COLO829 (cell line): ENCODE measurements around the gene SNUPN.

Experiments
- DNase-seq: peaks from one replicate; pipeline ENCODE4 v3.0.0; 2012; ENCODE audit warnings: low spot score

Gene SNUPN

DNA sequence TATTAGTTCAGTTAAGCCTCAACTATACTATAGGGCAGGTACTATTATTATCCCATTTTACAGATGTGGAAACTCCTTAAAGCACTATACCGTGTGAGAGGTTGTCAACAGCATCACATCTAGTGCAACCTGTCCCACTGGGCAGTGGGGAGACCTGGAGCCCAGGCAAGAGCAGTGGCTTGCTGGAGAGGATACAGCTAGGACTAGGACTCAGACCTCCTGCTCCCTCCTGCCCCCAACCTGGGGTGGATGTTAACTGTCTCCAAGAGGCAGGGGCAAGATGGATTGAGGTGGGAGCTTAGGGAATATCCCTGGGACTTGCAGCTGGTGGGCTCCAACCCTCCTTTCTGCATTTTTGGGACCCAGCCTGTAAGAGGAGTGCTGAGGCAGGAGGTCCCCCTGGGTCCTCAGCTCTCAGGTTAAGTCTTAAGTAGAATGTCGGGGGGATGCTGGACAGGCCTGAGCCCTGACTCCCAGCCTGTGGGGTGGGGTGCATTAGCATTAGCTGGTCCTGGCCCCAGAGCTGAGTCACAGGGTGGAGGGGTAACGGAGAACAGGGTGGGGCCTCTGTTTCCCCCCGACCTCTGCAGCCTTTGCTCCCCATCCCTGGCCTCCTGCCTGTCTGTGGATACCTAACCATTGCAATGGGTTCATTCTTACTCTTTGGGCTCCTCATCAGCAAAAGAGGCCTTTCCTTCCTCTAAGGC is 28.8 kb upstream of the SNUPN start:
- no peak for DNase-seq

DNA sequence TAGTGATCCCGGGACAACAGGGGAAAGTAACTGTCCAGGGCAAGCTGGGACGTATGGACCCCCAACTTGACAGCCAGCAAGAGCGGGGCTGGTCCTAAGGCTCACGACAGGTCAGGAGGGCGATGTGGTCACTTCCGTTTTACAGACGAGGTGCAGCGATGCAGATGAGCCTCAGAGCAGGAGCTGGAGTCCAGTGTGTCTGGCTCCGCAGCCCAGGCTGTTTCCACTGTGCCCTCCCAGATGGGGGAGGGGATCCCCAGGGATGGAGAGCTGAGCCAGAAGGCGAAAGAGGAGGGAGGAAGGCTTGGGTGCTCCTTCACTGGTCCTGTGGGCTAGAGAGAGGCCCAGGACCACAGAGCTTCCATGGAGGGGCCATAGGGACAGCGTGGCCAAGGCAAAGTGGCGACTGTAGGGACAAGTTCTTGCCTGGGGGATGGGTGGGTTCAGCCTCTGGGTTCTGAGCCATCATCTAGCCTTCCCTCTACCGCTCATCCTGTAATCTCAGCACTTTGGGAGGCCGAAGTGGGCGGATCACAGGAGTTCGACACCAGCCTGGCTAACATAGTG is 27.9 kb upstream of the SNUPN start:
- no peak for DNase-seq

DNA sequence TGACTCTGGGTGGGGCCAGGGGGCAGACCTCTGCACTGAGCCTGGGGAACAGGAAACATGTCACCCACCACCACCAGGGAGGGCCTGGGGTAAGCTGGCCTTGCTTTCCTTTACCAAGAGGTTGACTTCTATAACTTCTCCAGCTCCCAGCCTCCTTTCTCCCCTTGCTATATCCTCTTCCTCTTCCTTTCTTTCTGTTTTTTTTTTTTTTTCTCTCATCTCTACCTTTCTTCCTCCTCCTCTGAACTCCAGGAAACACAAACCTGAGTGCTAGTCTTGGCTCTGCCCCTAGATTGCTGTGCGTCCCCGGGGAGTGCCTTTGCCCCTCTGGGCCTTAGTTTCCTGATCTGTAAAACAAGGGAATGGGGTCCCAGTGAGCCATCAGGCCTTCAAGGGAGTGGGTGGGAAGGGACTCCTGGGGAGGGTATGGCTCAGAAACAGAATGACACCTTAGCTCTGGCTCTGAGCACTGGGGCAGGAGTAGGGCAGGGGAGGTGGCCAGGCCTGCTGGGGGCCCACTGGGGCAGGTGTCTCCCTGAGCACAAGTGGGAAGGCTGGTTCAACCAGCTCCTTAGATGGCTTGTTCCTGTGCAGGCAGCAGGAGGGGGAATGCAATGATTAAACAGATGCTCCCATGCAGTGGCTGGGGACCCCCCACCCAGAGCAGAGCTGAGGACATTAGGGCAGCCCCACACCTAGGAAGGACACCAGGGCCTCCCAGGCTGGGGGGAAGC is 26.5 kb upstream of the SNUPN start:
- DNase-seq: no peak

- no peak for DNase-seq
These were observed 25.6 kb upstream of the SNUPN start for GRCh38 chr15:75650908-75651809.

DNA sequence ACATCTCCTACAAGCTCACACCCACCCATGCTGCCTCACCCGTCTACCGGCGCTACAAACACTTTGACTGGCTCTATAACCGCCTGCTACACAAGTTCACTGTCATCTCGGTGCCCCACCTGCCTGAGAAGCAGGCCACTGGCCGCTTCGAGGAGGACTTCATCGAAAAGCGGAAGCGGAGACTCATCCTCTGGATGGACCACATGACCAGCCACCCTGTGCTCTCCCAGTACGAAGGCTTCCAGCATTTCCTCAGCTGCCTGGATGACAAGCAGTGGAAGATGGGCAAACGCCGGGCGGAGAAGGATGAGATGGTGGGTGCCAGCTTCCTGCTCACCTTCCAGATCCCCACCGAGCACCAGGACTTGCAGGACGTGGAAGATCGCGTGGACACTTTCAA is 24.3 kb upstream of the SNUPN start:
- no peak for DNase-seq

- DNase-seq: no peak
These were observed 23.7 kb upstream of the SNUPN start for GRCh38 chr15:75649045-75649761.

DNA sequence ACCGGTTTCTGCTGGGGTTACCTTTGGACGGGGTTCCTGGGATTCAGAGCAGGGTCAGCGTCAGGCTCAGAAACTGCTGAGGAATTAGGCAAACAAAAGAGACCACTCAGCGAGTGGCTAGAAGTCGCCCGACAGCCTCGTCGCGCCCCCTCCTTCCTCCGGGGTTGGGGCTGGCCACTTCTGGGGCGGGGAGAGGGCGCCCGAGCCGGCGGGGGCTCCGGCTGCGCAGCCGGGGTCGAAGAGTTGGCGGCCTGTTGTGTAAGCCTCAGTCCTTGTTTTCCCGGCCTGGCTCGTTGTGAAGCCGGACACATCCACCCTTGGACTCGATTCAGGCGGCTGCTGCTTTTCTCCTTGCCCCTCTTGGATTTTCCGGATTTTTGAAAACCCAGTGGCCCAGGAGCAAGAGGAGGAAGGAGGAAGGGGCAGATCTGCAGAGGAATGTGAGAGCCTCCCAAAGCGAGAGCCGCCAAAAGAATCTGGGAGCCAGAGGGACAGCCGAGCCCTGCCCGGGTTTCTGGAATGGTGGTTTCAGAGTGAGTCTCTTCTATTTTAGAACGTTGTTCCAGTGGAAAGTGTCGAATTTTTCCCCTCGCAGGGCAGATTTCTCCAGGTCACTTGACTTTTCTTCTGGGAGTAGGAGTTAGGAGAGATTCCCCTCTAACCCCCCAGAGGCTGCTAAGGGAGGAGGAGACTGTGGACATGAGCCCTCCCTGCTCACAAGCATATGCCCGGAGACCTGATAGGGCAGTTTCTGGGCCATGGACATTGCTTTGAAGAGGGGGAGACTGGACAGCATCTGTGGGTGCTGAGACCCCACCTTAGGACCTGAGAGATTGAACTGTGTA is 22.9 kb upstream of the SNUPN start:
- no peak for DNase-seq

GRCh38 chr15:75647370-75648155 is 22.0 kb upstream of the SNUPN start, which contains the start of gene SNX33:
Gene SNX33, plus strand, starts transcription at chr15:75647912. Its CDS starts 1,191 bp downstream, at chr15:75649103.
- DNase-seq: no peak

DNA sequence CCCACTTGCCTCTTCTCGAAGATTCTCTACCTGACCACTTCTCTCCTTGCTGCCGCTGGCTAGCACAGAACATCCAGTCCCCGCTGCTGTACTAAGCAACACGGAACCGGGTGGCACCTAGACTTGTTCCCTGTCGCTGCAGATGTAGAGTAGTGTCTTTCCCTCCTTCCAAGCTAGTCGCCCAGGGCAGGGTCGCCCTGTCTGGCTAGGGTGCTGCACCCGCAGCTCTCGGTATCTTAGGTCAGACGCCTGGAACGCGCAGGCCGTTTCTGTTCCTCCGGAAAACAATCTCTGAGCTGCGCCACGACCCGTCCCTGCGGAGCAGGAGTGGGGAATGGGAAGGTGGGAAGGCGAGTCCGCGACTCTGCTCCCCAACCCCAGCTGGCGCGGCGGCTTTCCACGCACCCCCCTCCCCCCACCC is 21.4 kb upstream of the SNUPN start:
- no peak for DNase-seq

DNA sequence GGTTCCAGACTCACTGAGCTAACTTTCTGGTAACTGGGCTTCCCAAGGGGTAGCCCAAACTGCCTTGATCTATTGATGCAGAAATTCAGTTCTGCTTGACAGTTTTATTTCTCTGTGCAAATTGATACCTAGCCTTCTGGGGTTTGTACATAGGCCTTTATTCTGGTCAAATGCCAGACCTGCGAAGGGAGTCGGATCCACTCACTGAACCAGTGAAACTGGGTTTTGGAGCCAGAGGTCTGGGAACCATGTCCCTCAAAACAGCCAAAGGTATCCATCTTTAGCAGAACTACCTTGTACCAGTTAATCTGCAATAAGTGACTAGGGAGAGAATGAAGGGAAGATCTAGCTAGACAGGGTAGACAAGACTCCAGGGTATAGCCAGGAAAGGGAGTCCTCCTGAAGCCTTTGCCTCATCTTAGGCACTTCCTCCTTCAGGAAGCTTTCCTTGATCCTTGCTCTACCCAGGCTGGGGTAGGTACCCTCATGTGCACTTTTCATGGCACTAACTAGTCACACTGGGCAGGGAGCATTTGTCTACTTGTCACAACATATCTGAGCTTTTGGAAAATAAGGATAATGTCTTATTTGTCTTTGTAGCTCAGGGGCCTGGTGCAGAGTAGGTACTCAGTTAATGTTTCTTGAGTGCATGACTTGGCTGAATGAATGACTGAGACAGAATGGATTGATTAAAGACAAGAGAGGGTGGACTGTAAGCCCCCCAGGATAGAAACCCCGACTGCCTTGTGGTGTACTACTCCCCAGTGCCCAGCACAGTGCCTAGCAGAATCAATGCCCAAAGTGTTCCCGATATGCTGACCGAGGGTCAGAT is 20.8 kb upstream of the SNUPN start:
- no peak for DNase-seq

DNA sequence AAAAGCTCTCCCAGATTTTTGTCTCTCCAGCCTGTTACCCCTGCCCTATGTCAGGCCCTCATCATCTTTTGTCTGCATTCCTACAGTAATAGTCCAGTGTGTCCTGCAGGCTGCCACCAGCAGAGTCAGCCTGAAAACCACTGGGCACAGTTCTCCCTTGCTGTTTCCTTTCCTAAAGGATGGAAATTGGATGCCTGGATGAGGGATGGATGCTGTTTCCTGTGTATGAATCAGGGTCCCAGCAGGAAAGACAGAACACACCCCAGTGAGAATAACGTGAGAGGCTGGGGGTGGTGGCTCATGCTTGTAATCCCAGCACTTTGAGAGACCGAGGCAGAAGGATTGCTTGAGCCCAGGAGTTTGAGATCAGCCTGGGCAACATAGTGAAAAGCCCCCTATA is 18.9 kb upstream of the SNUPN start:
- no peak for DNase-seq

- no peak for DNase-seq
These were observed 16.1 kb upstream of the SNUPN start for GRCh38 chr15:75641603-75642002.

GRCh38 chr15:75641179-75641503 is 15.6 kb upstream of the SNUPN start:
- no peak for DNase-seq

DNA sequence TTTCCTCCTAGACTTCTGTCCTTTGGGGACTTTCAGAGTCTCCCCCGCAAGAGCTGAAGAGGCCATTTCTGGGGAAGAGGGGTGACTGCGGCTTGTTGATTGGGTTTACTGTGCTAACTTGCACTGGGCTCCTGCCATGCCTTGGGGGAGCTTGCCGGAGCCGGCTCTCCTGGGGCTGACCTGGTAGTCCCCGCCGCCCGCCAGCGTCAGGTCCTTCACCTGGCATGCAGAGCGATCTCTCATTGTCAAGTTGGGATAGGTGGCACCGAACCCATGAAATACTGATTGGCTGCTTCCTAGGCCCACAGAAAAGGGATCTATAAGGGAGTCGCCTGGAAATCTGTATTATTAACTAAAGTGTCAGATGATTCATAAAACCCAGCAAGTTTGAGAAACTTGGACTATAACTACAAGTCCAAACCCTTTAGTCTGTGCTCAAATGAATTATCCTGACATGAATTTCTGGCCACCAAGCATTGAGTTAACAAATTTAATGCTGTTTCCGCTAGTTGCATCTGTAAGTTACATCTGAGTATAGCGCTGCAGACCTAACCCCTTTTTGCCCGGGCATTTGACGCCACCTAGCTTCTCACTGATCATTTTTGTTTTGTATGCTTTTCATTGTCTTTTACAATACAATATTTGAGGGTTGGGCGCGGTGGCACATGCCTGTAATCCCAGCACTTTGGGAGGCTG is 15.1 kb upstream of the SNUPN start:
- no peak for DNase-seq

GRCh38 chr15:75639709-75640482 is 14.4 kb upstream of the SNUPN start, which contains the start of gene IMP3:
Gene IMP3, minus strand, starts transcription at chr15:75640224. Its CDS starts 56 bp downstream, at chr15:75640168.
- peak; percentile 89 for DNase-seq

- no peak for DNase-seq
These were observed 13.7 kb upstream of the SNUPN start for GRCh38 chr15:75639191-75639708.
